CD4-positive, alpha-beta T cell treated with Interleukin-10 for 1 hour (primary cell): ENCODE data around the gene DLG2.

Source experiments
- DNase-seq: peaks from one replicate; pipeline ENCODE4 v3.0.0-alpha.2; 2020

The DLG2 gene

DNA sequence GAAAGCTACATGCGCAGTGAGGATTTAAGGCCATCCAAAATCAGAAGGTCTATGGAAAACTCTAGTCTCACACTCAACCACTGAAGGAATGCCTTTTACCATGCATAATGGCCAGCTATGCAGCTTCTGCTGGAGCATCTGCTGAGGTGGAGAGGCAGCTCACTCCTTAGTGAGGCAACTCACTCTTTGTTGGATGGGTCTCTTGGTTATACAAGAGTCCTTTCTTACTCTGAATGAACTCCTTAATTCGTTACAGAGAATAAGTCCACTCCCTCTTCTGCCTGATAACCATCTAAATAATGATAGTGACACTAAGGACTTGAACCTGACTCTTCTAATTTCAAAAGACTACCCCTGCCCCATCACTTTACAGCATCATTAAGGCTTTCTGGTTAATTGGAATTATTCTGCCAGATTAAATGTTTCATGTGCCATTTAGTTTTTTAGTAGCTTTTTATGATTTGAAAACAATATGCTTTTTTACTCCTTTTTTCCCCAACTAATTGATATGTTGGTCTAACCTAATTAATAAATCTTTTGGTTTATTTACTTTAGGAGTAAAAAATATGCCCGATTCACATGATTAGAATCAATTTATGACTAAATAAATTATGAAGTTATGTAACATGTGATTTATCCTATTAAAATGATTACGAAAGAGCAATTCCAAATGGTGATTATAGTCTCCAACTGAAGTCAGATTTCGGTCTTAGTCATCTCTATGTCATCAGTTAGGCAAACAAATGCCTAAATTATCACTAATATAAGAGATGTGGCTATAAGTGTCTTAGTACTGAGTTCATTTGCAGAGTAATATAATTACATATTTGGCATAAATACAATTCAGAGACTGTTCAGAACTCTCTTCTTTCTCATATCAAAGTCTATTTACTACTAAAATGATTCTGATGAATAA lies 2054.3 kb downstream of the DLG2 start:
- DNase-seq = no peak

DNA sequence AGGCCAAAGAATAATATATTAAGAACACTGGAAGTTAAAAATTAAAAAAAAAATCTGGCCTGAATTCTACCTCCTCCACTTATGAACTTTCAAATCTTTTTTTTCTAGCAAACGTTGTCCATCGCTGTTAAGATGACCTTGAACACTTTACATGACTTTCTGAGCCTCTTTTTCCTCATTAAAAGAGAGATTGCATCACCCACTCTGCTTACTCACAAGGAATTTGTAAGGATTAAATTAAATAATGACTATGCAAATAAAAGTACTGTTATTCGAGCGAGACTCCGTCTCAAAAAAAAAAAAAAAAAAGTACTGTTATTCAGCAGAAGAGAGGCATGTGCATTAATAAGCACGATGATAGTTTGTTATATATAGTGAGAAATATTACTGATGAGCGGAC lies 2055.8 kb downstream of the DLG2 start:
- no peak for DNase-seq

DNA sequence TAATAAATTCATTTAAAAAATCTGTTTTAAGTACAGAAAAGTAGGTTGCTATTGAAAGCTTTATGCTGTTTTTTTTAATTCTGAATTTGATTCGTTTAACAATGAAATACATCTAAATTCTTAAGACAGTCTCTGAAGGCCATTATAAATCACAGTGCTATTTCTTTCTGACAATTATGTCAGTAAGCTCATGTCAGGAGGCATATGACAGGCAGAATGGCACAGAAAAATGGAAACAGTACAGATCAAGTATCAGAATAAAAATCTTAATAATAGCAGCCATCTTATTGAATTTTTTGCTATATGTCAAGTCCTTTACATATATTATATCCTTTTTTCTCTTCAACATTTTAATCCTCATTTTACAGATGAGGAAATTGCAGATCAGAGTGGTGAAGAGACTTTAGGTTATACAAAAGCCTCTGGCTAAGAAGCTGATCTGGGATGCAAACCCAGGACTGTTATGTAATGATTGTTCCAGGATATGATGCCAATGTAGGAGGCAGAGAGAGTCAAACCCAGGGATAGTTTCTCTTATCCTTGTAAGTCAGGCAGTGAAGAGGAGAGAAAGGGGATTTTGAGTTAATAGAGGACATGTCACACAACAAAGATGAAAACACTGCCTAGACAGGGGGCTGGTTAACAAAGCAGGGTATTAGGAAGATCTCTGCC lies 2057.9 kb downstream of the DLG2 start:
- DNase-seq = no peak

DNA sequence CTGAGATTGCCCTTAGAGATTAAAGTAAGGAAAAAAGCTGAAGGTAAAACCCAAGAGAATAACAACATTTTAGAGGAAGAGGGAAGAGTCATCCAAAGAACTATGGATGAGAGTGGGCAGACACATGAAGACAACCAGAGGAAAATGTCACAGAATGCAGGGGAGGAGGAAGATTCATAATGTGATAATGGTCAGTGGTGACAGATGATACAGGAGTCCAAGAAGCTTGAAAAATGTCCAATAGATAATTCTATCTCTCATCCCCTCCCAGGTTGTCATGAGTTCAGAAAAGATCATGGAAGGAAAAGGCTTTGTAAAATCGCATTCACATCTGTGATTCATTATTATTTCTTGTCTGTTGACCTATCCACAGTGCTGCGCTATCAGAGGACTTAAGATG lies 2058.6 kb downstream of the DLG2 start:
- no peak for DNase-seq

DNA sequence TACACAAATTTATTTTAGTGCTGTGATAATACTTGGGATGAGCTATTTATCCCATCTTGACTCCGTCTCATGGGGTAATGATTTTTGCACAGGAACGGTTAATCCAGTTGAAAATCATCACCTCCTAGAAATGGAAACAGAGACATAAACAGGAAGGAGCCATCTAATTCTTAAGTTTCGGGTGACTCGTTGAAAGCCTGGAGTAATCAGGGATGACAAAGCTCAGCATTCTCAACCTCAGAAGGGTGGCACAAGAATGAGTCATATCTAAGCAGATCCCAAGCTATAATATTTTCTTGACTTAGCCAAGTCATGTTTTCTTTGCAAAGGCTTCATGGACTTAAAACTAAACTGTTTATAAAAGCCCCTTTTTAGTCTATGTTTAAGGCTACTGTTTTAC lies 2060.2 kb downstream of the DLG2 start:
- no peak for DNase-seq

DNA sequence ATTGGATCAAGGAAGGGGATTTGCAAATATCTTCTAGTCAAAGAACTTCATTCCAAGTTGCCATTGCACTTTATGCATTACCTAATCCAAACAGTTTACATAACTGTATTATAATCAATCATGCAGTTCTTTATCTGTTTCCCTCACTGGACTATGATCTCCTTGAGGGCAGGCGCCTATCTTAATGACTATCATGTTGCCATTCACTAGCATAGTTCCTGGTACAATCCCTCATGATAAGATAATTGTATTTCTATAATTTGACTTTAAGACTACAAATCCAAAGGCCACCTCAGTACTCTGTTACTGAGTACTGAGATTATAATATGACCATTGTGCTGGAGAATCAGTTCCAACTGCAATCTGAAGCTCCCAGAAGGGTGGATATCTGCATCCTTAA lies 2062.3 kb downstream of the DLG2 start:
- DNase-seq = no peak

DNA sequence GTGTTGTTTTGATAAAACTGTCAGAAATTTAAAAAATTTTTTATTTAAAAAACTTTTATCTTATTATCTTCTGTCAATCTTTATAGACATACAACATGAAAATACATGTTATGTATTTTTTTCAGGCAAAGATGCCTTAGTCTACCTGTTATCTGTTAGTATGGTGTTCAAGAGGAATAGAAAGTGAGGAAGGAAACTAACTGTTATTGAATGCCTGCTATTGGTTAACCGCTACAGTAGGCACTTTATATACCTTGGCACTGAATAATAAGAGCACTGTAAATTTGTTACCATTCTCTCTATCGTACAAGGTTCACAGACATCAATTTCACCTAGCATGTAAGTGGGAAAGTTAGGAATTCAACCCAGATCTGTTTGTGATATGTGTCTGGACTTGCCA lies 2068.9 kb downstream of the DLG2 start:
- DNase-seq = no peak

DNA sequence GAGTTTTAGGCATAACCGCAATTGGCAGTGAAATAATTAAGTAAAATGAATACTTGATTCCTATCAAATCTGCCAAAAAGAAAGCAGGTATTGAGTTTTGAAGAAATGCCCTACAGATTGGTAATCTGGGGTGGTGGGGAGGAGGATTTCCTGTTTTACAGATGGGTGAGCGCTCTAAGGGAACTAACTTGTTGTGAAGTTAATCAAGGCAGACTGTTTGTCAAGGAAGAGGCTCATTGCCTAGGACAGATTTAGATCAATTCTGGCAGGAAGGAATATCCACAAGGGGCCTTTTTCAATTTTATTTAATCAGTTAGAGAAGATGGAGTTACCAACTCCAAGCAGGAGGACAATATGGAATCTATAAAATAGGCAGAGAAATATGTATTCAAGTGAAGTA lies 2069.5 kb downstream of the DLG2 start:
- no peak for DNase-seq

DNA sequence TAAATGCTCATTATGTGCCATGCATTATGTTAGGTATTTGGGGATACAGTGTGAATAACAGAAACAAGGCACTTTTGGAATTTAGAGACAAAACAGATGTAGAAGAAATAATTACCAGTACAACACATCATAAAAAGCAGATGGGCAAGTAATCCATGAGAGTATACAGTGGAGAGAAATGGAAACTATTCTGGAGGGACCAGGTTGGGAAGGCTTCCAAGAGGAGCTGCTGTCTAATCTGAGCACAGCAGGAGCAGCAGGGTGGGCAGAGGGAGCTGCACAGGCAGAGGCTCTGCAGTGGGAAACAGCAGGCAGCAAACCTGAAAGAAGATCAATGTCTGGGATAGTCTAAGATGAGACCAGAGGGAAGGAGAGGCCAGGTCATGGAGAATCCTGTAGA lies 2072.3 kb downstream of the DLG2 start:
- no peak for DNase-seq

DNA sequence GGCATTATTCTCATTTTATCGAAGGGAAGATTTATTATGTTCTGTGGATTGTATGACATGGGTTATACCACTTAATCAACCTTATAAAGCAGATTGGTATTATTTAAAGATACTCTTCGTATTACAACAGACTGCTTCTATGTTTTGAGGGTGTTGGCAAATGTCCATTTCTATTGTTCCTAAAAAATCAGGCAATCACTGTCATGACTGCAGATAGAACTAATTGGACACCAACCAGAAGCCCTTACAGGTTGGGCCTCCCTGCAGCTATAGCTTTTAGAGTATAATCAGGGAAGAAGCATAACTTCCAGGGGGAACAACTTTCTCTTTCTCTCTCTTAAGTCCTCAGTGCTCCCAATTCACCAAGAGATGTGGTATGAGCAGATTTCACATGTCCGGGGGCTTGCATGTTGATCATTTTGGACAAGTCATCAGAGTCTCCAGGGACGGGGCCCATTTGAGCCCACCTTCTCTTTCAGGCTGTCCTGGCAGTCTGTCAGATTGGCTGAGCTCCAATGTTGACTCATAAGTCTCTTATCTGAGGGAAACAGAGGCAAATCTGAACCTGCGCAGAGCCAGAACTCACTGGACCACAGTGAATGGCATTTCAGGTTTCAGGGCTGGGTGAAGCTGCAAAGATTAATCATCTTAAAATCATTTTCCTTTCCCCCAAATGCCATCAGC lies 2077.0 kb downstream of the DLG2 start:
- DNase-seq = no peak

DNA sequence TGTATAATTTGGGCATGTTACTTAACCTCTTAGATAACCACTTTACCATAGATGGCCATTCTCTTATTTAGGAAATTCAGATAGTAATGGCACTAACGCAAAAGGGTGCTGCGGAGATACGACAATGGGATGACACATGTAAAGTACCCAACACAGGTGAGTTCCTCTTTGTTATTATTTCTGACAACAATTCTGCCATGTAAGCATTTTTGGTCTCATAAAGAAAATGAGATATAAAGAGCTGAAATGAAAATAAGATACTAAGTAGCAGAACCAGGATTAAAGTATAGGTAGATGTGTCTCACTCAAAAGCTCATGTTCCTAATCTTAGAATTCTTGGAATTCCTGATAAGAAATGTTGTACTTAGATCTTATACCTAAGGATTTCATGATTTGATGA lies 2080.8 kb downstream of the DLG2 start:
- no peak for DNase-seq

DNA sequence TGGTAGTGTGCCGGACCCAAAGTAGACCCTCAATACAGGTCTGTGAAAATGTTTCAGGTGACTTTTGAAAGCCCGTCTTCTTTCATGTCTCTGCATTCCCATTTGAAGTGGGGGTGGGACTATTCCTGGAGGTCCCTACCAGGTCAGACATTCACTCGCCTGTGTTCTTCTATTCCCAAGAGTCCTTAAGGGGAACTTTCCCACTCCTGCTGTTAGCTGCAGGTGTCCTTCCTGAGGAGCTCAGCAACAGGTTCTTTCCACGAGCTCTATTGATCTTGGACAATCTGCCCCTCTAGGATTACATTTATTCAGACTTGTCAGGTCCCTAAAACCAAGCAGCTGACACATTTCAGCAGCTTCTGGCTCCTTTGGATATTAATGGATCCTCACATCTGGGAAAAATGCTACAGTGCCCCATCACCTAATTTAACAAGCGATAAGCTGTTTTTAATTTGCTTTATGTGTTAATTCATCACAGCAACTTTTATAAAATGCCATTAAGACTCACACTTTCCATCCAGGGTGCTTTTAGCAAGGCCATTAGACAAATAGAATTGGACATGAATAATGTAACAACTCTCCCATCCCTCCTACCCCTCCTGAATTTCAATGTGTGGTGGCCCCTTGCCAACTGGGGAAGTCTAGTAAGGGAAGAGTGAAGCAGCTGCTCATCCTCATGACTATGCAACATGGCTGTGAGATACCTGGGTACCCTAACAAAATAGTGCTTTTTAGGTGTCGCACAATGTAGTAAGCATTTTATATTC lies 2081.5 kb downstream of the DLG2 start:
- DNase-seq = no peak

DNA sequence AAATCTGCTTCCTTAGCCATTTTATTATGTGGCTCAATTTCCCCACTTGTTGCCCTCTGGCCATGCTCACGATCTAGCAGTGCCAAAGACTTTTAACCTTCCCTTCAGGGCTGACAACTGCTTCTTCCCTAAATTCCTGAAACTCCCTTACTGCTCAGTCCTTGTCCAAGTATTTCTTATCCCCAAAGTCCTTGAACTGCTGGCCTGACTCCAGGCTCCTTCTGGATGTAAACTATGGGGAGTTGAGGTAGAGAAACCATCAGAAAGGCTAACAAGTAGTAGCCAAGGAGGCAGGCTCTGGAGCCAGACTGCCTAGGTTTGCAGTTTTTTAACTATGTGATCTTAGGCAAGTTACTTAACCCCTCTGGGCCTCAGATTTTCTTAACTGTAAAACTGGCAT lies 2082.3 kb downstream of the DLG2 start:
- DNase-seq = no peak

DNA sequence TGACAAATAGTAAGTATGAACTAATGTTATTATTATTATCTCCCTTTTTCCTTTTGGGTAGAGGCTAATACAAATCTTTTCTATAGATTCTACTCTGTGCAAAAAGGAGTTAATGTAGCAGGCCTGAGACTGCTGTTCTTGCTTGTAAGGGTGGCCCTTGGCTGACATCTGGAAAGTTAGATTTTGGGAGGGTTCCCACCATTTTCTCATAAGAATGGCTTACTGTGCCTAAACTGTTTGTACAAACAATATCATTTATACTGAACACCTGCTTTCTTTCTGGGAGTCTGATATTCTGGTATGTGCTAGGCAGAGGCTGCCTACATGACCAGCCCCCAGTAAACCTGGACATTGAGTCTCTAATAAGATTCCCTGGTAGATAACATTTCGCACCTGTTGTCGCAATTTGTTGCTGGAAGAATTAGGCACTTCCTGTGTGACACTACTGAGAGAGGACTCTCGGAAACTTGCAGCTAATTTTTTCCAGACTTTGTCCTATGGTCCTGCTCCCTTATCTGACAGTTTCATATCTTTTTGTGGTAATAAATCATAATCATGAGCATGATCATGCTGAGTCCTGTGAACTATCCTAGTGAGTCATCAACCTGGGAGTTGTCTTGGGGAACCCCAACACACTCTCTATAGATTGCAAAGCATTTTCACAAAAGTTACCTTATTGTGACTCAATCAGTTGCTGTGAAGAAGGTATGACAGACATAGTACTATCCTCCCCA lies 2083.3 kb downstream of the DLG2 start:
- no peak for DNase-seq

DNA sequence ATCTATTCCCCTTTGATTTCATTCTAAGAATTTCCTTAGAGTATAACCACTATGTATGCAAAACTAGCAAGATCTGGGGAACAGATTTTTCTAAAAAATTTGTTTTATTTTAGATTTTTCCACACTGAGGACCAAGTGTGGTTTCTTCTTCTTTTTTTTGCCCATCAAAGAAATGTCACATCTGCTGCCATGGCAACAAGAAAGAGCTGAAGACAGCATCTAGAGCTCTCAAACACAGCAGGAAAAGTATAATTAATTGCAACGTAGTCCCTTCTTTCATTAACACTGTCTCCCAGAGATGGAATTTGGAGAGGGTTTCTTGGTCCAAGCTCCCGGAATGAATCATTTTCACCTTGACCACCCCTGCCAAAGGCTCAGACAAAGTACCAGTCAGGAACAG lies 2084.3 kb downstream of the DLG2 start:
- DNase-seq = no peak

DNA sequence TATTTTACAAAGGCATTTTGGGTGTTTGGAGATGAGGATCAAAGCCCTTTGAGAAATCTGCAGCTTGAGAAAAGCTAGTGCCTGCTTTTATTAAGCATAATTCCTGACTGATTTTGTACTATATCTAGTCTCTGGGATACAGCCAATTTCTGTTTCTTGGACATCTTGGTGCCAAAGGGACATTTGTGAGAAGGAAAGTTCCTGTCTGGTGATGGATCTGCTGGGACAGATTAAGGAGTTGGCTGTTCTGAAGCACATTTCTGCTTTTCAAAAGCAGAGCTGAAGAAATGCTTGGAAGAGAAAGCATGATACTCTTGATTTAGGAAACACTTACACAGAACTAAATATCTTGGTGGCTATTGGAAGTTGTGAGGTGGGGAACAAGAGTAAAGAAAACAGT lies 2086.4 kb downstream of the DLG2 start:
- DNase-seq = no peak

DNA sequence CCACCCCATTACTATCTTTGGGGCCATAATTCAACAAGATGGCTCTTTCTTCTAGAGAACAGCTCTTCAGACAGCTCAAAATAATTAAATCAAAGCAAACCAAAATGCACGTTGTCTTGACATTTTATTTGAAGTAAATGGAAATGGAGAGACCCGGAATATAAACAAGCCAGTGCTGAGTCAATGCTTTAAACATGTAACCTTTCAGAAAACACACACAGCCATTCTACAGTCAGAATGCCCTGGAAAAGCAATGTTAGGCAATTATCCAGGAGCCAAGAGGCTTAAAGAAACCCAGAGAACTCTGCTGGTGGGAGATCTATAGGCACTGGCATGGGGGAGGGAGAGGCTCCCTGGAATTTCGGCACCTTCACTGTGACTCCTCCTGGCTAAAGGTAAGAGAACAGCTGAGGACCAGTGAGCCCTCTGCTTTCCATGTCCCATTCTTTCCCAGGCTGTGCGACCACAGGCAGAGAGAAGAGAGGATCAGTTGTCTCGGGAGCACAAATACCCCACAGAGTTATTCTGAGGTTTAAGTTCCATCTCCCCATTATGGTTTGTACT lies 2086.9 kb downstream of the DLG2 start:
- no peak for DNase-seq

DNA sequence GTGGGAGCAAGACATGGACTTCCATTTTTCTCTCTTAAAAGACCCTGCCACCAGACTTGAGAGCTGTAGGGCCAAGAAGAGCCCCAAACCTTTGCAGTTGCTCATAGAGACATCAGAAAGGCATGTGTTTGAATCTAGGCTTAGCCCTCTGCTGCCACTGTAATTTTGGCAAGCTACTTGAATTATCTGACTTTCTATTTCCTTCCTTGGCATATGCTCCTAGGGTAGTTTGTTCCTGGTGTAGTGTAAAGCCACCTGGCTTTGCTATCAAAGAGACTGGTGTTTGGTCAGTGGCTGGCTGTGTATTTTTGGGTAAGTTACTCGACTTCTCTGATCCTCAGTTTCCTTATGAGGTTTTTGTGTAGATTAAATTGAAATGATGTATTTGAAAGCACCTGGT lies 2088.9 kb downstream of the DLG2 start:
- no peak for DNase-seq

DNA sequence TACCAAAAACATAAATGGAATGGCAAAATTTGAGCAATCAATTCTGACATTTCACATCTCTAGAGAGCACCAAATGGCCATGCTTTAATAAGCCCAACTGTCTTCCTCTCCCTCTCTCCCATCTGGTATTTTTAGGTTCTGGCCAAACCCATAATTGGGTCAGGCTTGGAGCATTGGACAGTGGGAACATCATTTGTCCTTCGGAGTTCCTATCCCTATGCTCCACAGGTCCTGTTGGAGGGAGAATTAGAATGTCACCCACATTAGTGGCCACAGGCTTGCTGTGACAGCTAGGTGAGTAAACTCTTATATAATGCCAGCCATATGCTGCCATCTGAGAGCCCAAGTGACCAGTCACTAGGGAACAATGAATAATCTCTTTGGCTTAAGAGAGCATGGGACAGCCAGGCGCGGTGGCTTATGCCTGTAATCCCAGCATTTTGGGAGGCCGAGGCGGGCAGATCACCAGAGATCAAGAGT lies 2090.0 kb downstream of the DLG2 start:
- DNase-seq = no peak

DNA sequence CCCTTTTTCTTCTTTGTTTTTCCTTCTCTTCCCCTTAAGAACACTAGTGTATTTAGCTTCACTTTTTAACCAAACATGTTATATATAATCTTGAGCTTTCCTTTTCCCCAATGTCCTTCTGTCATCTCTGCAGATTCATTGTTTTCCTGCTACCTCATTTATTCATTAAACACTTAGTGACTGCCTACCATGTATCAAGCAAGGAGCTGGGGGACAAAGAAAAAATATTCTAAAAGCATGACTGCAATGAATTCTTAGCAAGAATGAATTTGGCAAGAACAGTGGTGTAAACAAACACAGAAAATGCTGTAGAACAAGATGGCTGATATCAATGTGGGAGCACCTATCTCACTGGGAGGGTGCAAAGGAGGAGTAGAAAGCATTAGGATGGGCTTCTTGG lies 2094.0 kb downstream of the DLG2 start:
- DNase-seq = no peak

DNA sequence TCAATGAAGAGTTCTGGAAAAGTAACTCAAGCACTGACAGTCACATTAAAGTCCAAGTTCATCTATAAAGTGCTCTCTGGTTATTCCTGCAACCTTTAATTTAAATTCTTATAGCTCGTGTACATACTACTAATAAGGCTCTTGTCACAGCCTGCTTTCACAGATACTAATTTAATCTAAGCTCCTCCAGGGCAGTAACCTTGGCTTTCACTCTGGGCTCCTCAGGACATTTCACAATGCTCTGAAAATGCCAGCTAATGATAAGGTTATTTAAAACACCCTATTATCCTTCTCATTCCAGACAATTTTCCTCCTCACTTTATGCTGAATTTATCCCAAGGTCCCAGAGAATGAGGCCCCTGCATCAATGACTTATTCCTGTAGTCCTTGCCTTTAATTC lies 2098.3 kb downstream of the DLG2 start:
- DNase-seq = no peak

DNA sequence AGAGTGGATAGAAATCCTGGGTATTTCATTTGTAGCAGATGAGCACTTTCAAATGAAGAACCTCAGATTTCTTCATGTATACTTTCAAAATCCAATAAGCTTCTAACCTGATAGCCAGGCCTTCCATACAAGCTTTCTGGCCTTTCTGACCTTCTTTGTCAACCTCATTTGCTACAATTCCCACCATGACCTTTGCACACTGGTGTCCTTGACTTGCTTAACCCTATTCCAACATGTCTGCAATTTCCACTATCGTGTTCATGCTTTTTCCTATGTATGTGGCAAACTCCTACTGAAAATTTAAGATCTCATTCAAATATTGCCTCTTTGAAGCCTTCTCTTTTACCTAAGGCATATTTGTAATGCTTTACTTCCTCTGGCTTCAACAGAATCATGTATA lies 2098.9 kb downstream of the DLG2 start:
- no peak for DNase-seq
